Measurements from ENCODE around the gene PFKFB4. TPM values are rescaled to one million over a fixed set of nuclear protein-coding genes. Genes with fewer than 3 reads are reported as not detected.
A peak's percentile ranks its signal among the peaks of the same experiment; 100 is the strongest.
"Not testable (repeated sequence)": the region's sequence is repeated elsewhere in the genome, so short reads cannot be mapped to it uniquely, and the experiment has no call there.

The PFKFB4 gene
- total RNA-seq, 1 donor, result 10.8 TPM

DNA sequence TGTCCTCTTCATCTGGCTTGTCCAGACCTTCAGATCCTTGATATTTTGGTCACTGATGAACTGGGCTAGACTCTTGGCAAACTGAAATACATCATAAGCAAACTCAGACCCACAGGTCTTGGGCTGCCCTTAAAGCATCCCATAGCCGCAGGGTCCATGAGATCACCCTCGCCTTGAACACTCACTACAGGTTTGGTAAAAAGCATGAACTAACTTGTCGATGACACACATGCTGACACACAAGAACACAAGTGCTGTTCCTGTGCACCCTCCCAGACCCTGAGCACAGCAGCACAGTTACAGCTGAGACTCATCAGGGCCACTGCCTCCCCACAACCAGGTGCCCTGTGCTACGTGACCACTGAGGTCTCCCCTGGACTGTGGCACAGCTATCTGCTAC, 21.0 kb downstream of the PFKFB4 start:
- no peak for DNase-seq (ENCODE audit: low read depth in 2 of 3, low spot score in 2 of 3)

DNA sequence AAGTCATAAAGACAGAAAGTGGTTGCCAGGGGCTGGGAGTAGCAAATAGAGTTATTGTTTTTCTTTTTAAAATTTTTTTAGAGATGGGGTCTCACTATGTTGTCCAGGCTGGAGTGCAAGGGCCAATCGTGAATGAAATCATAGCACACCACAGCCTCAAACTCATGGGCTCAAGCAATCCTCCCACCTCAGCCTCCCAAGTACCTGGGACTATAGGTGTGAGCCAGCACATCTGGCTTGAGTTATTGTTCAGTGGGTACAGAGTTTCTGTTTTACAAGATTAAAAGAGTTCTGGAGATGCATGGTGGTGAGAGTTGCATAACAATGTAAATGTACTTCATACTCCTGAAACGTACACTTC, 23.6 kb downstream of the PFKFB4 start:
- DNase-seq (ENCODE audit: low read depth in 2 of 3, low spot score in 2 of 3), result no peak

DNA sequence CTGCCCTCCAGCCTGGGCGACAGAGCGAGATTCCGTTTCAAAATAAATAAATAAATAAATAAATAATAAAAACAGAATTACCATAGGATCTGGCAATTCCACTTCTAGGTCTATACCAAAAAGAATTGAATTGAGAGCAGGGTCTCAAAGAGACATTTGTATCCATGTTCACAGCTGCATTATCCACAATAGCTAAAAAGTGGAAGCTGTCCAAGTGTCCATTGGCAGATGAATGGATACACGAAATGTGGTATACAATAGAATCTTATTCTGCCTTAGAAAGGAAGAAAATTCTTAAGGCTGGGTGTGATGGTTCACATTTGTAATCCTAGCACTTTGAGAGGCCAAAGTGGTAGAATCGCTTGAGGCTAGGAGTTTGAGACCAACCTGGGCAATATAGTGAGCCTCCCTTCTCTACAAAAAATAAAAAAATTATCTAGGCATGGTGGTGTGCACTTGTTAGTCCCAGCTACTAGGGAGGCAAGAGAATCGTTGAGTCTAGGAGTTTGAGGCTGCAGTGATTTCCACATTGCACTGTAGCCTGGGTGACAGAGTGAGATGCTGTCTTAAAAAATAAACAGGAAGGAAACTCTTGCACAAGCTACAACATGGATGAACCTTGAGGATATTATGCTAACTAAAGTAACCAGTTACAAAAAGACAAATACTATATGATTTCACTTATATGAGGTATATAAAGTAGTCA, 24.2 kb downstream of the PFKFB4 start:
- DNase-seq (ENCODE audit: low read depth in 2 of 3, low spot score in 2 of 3), result no peak

DNA sequence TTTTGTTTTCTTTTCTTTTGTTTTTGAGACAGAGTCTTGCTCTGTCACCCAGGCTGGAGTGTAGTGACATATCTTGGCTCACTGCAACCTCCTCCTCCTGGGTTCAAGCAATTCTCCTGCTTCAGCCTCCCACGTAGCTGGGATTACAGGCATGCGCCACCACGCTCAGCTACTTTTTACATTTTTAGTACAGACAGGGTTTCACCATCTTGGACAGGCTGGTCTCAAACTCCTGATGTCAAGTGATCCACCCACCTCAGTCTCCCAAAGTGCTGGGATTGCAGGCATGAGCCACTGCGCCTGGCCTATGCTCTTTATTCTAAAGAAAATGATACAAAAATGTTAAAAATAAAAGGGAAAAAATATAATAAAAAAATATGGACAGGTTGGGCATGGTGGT, 25.9 kb downstream of the PFKFB4 start:
- DNase-seq (ENCODE audit: low read depth in 2 of 3, low spot score in 2 of 3), result not testable (repeated sequence)

DNA sequence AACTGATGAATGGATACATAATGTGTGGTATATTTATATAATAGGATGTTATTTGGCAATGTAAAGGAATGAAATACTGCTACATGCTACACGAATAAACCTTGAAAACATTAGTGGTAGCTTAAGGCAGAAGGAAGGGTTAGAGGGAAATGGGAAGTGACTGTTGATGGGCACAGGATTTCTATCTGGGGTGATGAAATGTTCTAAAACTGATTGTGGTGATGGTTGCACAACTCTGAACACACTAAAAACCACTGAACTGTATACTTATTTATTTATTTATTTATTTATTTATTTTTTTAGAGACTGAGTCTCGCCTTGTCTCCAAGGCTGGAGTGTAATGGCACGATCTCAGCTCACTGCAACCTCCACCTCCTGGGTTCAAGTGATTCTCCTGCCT, 27.8 kb downstream of the PFKFB4 start:
- no peak for DNase-seq (ENCODE audit: low read depth in 2 of 3, low spot score in 2 of 3)

DNA sequence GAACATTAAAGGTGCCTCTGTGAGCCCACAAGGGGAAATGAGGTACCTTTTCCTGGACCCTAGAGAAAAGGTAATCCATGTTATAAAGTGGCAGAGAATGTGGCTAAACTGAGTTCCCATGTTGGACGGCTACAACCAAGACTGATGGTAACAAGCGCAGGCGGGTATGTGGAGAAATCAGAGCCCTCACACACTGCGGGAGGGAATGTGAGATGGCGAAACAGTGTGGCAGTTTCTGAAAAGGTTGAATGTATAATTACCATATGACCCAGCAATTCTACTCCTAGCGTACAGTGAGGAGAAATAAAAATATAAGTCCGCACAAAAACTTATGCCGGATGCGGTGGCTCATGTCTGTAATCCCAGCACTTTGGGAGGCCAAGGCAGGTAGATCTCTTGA, 28.6 kb downstream of the PFKFB4 start:
- no peak for DNase-seq (ENCODE audit: low read depth in 2 of 3, low spot score in 2 of 3)

DNA sequence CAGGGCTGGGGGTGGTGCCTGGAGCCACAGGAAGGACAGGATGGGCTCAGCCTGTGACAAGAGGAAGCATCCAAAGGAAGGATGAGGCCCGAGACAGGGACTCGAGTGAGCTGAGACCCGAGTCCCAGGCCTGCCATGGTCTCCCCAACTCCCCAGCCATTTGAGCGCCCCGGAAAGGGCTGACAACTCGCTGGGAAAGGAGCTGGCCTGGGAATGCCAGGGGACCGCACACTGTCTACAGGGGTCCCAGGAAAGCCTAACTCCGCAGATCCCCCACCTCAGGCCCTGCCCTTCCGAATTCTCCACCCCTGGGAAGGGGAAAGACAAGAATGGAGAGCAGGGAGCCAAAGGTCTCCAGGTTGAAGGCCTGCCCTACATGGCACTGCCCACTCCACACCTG, 31.6 kb downstream of the PFKFB4 start:
- no peak for DNase-seq (ENCODE audit: low read depth in 2 of 3, low spot score in 2 of 3)

DNA sequence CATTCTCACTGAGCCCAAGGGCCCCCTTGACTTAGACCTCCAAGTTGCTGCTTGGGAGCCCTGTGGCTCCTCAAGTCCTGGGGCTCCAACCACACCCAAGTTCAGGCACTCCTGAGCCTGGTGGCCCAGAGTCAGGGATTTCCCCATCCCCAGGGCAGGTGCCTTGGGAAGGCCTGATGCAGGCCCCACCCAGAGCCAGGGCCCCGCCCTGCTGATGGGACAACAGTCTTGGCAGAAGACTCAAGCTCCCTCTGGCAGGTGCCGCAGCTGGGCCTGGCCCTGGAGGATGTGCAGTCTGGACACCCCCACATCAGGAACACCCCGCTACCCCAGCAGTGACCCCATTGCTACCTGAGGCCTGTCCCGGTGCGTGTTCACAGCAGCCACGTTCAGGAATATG, 35.0 kb downstream of the PFKFB4 start:
- no peak for DNase-seq (ENCODE audit: low read depth in 2 of 3, low spot score in 2 of 3)

DNA sequence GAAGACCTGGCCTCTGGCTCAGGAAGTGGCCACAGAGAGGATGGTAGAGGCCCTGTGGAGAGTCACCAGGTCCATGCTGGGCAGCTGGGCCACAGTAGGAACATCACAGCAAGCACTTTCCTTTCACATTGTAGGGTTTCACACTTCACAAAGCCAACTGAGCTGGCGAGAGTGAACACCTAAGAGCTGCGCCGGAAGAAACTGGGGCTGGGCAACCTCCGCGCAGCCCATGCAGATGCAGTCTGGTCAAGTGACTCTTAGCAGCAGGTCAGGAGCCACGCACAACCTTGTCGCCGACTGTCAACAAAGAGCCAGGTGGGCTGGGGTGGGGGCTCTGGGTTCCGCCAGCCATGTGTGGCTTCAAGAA, 37.3 kb downstream of the PFKFB4 start:
- no peak for DNase-seq (ENCODE audit: low read depth in 2 of 3, low spot score in 2 of 3)

DNA sequence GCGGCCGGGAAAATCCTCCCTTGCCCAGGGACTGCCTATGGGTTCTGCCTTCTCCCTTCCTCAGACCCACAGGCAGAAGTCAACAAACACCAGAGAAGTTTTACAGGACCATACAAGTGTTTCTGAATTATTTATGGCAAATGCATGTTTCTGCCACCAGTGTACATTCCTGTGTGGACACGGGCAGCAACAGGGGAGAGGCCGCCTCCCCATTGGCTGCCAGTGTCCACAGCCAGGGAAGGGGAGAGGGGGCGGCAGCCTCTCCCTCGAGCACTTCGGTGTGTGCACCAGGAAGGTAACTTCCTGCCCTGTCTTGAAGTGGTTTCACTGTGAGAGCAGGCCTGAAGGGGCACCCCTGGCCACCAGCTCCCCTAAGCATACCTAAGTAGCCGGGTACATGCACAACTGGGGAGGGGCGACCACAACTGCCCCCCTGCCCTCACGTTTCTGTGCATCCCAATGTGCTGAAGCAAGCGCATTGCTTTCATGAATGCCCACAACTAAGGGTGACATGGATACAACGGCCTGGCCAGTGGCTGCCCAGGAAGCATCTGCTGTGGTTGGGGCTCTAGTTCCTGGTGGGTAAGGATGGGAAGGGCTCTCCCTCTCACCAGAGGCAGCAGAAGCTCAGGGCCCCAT, 37.8 kb downstream of the PFKFB4 start:
- DNase-seq (ENCODE audit: low read depth in 2 of 3, low spot score in 2 of 3), result peak in 1 of 3 donors; percentile 60

DNA sequence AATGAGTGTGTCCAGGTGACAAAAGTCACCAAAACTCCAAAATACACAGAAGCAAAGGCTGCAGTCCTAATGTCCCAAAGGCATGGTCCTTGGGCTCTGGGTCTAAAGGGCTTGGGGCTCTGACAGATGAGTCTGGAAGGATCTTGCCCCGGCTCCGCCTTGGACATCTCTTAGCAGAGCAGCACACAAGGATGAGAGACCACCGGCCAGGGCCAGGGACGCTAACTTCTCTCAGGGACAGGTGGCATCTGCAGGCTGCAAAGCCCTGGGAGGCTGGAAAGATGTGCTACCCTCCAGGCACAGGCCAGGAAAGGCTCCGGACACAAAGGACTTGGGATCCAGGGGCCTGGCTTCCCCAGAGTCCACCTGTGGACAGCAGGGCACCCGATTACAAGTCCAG, 38.5 kb downstream of the PFKFB4 start:
- no peak for DNase-seq (ENCODE audit: low read depth in 2 of 3, low spot score in 2 of 3)

DNA sequence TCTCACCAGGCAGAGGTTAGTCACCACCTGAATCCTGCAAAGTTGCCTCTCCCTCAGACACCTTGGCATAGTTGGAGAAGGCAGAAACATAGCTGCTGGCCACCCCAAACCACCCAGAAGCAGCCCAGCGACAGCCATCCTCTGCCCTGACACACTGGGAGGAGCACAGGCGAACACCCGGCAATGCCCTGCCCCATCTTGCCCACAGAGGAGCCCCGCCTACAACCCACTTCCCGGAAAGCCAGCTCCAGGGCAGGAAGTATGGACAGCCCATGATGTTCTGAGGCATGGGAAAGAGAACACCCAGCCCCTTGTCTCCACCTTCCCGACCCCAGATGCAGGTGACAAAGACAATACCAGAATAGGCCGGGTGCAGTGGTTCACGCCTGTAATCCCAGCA, 40.0 kb downstream of the PFKFB4 start:
- no peak for DNase-seq (ENCODE audit: low read depth in 2 of 3, low spot score in 2 of 3)

DNA sequence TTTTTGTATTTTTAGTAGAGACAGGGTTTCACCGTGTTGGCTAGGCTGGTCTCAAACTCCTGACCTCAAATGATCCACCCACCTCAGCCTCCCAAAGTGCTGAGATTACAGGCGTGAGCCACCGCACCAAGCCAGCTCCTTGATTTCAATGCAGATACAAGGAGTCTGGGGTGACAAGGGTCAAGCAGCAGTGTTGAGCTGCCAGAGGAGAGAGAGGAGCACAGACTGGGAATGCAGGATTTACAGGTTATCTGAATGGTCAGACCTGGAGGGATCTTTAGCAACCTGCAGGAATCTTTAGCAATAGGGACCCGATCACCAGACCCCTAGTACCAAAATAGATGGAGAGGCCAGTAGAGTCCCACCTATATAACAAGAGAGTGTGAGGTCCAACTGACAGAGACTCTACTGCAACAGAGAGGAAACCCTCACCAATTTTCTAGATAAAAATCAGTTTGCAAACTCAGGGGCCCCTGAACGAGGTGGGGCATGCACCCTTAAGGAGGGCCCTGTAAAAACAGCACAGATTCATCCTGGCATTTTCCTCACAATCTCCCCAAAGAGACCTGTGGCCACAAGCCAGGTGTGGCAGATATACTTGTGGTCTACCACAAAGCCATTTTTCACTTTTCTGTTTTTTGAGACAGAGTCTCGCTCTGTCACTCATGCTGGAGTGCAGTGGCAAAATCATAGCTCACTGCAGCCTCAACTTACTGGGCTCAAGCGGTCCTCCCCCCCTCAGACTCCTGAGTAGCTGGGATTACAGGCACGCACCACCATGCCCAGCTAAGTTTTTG, 42.0 kb downstream of the PFKFB4 start:
- DNase-seq (ENCODE audit: low read depth in 2 of 3, low spot score in 2 of 3), result no peak

DNA sequence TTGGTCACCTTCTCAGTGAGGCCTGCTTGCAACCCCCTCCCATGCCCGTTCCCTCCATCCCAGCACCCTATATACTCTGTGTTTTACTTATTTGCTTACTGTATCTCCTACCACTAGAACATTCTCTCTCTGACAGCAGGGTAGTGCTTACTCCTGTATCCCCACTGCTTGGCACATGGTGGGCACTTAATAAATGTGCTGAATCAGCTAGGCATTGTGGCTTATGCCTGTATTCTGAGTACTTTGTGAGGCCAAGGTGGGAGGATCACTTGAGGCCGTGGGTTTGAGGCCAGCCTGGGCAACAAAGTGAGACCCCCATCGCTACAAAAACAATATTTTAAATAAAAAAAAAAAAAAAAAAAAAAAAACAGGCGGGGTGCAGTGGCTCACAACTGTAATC, 45.1 kb downstream of the PFKFB4 start:
- no peak for DNase-seq (ENCODE audit: low read depth in 2 of 3, low spot score in 2 of 3)

DNA sequence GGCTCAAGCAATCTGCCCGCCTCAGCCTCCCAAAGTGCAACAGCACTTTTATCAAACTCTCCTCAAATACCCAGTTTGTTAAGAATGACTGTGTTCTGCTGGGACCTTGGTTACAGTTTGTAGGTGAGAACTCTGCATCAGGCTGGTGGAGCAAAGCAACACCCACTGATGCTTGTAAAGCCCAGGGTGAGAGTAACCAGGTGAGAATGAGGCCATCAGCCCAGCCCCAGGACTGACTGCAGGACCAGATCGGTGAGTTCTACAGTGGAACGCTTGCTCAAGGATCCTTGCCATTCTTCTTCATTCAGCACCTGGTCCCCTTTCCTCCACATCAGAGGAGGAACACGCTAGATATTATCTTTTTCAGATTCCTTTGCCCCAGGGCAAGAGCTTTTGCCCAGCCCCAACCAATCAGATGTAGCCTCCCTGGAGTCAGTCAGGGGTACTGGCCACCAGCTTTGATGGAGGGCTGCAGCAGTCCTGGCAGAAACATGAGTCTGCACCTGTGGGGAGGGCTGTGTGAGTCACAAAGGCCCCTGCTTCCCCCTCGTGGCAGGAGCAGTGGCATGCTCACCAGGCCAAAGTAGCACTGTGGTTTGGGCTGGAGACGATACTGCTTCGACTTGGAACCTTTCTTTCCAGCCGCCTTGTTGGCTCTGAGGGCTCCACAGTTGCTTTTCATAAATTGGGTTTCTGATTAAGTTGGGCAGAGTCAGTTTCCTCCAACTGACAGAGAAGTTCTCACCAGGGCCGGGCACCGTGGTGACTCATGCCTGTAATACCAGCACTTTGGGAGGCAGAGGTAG, 49.1 kb downstream of the PFKFB4 start:
- peak; percentile 36 to 87 (median 80) for DNase-seq (ENCODE audit: low read depth in 2 of 3, low spot score in 2 of 3)

DNA sequence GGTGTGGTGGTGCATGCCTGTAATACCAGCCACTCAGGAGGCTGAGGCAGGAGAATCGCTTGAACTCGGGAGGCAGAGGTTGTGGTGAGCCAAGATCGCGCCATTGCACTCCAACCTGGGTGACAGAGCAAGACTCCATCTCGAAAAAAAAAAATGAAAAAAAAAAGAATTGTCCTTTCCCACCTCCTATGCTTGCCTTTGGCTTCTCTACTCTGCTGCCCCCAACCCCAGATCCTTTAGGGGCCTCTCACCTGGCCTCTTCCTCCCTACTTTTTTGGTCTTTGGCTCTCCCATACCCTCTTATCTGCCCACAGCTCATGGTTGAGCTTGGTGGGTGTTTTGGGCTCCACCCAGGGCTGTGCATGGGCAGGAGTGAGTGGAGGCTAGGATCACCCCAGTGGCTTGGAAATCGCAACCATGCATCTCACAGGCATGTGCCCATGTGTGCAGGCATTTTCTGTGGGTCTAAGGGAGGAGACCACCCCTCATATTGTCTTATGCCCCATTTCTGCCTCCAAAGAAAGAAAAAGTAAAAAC, 50.6 kb downstream of the PFKFB4 start:
- DNase-seq (ENCODE audit: low read depth in 2 of 3, low spot score in 2 of 3), result no peak

DNA sequence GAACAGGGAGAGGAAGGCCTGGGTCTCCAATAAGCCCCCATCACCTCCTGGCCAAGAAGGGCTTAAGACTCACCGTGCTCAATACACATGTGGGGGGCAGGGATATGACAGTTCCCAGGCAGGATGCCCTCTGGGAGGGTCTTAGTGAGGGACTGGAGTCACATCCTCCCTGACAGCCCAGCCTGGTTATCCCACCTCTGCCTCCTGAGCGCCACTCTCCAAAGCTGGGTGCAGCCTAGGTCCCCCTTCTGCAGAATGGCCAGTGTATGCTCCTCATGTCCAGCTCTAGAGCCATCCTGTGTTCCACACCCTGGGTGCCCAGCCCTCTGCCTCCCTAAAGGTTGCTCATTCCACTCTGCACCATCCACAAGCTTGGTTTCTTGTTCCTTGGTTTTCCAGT, 51.5 kb downstream of the PFKFB4 start:
- no peak for DNase-seq (ENCODE audit: low read depth in 2 of 3, low spot score in 2 of 3)

DNA sequence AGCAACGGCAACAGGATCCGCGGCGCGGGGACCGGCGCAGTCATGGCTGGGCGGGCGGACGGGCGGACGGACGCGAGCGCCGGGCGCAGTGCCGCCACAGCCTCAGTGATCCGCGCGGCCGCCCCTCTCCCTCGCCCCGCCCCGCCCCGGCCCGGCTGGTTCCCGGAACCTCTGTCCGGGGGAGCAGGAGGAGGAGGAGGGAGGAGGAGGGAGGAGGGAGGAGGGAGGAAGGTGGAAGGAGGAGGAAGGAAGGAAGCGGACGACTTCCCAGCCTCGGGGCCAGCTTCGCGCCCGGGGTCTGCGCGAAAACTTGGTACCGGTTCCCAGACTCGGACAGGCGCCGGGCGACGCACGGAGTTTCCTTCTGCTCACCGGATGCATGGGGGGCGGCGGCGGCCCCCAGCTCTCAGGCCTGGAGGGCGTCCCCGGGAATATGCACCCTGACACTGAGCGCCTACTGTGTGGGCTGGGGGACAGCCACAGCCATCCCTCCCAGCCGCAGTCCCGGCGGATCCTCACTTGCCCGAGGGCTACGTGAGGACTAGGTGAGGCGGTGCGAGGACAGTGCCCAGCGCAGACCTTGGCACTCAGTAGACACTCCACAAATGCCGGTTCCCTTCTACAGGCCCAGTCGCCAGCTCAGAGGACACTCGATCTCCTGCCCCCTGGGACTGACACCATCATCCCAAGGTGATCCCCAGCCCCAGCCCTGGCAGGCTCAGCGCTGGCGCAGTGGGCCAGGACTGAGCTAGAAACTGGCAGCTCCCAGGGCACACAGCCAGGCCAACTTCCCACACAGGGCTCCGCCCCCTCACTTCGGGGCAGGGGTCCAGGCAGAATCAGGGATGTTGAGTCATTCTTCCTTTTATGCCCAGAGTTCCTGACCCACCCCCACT, 52.3 kb downstream of the PFKFB4 start, which contains the start of gene SHISA5:
Gene SHISA5 (minus strand): TSS at position 124 of the 896 bp plus-strand sequence. CDS start 80 bp downstream, at position 44.
- peak in 1 of 3 donors; percentile 36 for DNase-seq (ENCODE audit: low read depth in 2 of 3, low spot score in 2 of 3)

DNA sequence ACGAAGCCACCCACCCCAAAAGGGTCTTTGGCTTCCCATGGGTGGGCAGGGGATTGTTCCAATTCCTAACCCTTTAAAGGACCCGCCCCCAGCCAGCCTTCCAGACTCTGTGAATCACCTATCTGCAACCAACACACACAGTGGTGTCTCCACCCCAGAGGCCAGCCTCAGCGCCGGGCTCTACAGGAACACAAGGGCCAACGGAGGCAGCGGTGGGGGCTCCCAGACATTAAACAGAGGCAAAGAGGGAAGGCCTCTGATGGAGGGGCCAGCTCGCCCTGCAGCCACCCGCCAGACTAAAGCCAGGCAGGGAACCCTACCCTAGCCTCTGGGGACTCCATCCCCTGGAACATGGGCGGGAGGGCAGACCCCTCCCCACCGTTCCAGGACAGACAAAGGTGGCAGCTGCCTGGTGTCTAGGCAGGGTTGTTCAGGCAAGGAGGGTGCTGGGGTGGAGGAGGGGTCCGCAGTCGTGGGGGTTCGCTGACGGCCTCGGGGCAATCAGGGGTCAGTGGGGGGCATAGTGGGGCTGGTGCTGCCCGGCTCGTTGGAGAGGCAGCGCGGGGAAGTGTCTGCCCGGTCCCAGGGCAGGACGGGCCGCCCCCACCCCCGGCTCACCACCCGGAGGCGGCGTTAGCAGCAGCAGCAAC, 53.1 kb downstream of the PFKFB4 start:
- DNase-seq (ENCODE audit: low read depth in 2 of 3, low spot score in 2 of 3), result no peak

Measured in hematopoietic multipotent progenitor cell (in vitro differentiated cells).